ENCODE data around the gene SLC5A6. TPM values are rescaled to one million over a fixed set of nuclear protein-coding genes. Genes with fewer than 3 reads are reported as not detected.

SLC5A6 gene
- total RNA-seq, 2 donors from 2014 or later: 17.4 to 34.6 TPM

- DNase-seq: peak in 1 of 4 donors; percentile 9
- no peaks in the 10 kb centered on the region for H3K36me3 ChIP-seq (replicated peaks in 1 of 2; ENCODE audit: insufficient read depth in 1 of 2, low read depth in 2 of 2)
- H3K9me3 ChIP-seq: no peaks in the 10 kb centered on the region
- H3K4me1 ChIP-seq: peaks cover 5% of the 10 kb centered on the region
- H3K27ac ChIP-seq: no peak overlapping the region
- TF ChIP-seq, protein P1, sequence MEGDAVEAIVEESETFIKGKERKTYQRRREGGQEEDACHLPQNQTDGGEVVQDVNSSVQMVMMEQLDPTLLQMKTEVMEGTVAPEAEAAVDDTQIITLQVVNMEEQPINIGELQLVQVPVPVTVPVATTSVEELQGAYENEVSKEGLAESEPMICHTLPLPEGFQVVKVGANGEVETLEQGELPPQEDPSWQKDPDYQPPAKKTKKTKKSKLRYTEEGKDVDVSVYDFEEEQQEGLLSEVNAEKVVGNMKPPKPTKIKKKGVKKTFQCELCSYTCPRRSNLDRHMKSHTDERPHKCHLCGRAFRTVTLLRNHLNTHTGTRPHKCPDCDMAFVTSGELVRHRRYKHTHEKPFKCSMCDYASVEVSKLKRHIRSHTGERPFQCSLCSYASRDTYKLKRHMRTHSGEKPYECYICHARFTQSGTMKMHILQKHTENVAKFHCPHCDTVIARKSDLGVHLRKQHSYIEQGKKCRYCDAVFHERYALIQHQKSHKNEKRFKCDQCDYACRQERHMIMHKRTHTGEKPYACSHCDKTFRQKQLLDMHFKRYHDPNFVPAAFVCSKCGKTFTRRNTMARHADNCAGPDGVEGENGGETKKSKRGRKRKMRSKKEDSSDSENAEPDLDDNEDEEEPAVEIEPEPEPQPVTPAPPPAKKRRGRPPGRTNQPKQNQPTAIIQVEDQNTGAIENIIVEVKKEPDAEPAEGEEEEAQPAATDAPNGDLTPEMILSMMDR (IDR thresholded peaks at IDR 0.05): no peak
- no peak for TF ChIP-seq POLR2A (IDR thresholded peaks at IDR 0.05)
- no peak overlapping the region for H3K4me3 ChIP-seq
- ATAC-seq: no peak
- 57 to 61% methylated on average over 8 of the region's 8 CpGs for WGBS, 2 donors
- H3K27me3 ChIP-seq: peaks cover 0 to 18% of the 10 kb centered on the region in 2 donors
- intact Hi-C loops (cut with DNase I): no loop called here
Observed at GRCh38 chr2:27175330-27175729, 36.7 kb downstream of the SLC5A6 start.

- 67 to 71% methylated on average over 6 of the region's 6 CpGs for WGBS, 2 donors
- Histone ChIP-seq H3K27ac (no peak overlapping the region), H3K4me1 (peaks cover 10% of the 10 kb centered on the region), H3K27me3 (peaks cover 0 to 18% of the 10 kb centered on the region in 2 donors), H3K9me3 (no peaks in the 10 kb centered on the region), H3K36me3 (replicated peaks in 1 of 2; ENCODE audit: insufficient read depth in 1 of 2, low read depth in 2 of 2) (no peaks in the 10 kb centered on the region), H3K4me3 (no peak overlapping the region)
- DNase-seq (no peak), ATAC-seq (no peak)
- TF ChIP-seq, protein P1 (IDR thresholded peaks at IDR 0.05): no peak
- no peak for TF ChIP-seq POLR2A (IDR thresholded peaks at IDR 0.05)
- intact Hi-C loops (cut with DNase I): no loop called here
Observed at GRCh38 chr2:27174638-27175037, 37.4 kb downstream of the SLC5A6 start.

DNA sequence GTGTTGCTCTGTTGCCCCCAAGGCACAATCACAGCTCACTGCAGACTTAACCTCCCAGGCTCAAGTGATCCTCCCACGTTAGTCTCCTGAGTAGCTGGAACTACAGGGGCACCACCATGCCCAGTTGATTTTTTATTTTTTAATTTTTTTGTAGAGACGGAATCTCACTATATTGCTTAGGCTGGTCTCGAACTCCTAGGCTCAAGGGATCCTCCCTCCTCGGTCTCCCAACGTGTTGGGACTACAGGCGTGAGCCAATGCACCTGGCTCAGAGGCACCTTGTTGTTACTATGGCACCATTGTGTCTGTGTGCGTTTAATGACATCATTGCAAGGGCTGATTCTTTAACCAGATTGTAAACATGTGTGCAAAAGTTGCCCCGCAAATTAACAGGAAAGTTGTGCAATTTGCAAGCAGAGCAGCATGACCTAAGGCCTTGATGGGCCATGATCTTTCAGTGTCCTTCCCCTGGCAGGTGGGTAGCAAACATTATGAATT, 40.7 kb downstream of the SLC5A6 start:
- H3K4me1 ChIP-seq: peaks cover 10% of the 10 kb centered on the region
- H3K36me3 ChIP-seq (replicated peaks in 1 of 2; ENCODE audit: insufficient read depth in 1 of 2, low read depth in 2 of 2): no peaks in the 10 kb centered on the region
- H3K4me3 ChIP-seq: no peak overlapping the region
- H3K9me3 ChIP-seq: no peaks in the 10 kb centered on the region
- intact Hi-C loops (cut with DNase I): no loop called here
- TF ChIP-seq POLR2A (IDR thresholded peaks at IDR 0.05): no peak
- TF ChIP-seq, protein P1 (IDR thresholded peaks at IDR 0.05): no peak
- DNase-seq: no peak
- WGBS, 2 donors: 51 to 56% methylated on average over 8 of the region's 8 CpGs
- peaks cover 0 to 8% of the 10 kb centered on the region in 2 donors for H3K27me3 ChIP-seq
- no peak overlapping the region for H3K27ac ChIP-seq
- no peak for ATAC-seq

DNA sequence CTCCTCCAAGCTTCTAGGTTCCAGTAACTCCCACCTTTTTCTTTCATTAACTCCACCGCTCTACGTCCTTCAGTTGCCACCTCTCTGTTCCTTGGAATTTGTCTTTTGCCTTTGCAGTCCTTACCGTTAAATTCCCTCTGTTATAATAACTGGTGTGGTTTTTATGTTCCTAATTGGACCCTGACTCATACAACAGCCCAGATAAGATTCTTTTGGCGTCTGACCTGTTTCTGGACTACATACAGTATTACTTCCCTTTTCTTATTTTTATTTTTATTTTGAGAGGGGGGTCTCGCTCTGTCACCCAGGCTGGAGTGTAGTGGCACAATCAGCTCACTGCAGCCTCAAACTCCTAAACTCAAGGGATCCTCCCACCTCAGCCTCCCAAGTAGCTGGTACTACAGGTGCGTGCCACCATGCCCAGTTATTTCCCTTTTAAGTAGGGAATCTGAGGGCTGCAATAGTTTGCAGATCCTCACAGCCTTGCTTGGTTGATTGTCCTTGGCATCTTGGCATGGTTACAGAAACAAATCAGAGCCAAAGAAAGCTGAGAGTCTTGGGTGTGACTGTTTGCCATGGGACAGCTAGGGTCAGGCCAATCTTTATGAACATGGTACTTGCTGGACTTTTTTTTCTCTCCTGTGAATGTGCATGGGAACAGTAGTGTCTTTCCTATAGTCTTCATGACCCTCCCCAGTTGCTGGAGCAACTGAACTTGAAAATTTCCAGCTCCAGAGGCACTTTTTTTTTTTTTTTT, 41.3 kb downstream of the SLC5A6 start:
- Histone ChIP-seq H3K9me3 (no peaks in the 10 kb centered on the region), H3K36me3 (replicated peaks in 1 of 2; ENCODE audit: insufficient read depth in 1 of 2, low read depth in 2 of 2) (no peaks in the 10 kb centered on the region), H3K27me3 (peaks cover 0 to 5% of the 10 kb centered on the region in 2 donors), H3K4me1 (peaks cover 10% of the 10 kb centered on the region), H3K4me3 (no peak overlapping the region), H3K27ac (no peak overlapping the region)
- intact Hi-C loops (cut with DNase I): no loop called here
- TF ChIP-seq, protein P1 (IDR thresholded peaks at IDR 0.05): no peak
- no peak for TF ChIP-seq POLR2A (IDR thresholded peaks at IDR 0.05)
- ATAC-seq (peak; percentile 43), DNase-seq (peak in 1 of 4 donors; percentile 19)
- WGBS, 2 donors: 56 to 70% methylated on average over 6 of the region's 6 CpGs

All from body of pancreas (tissue), 4 donors.